HG02981 (cell line): Measurements from ENCODE around the gene KCND2.
"Not testable (repeated sequence)": the region's sequence is repeated elsewhere in the genome, so short reads cannot be mapped to it uniquely, and the experiment has no call there.

Experiments used
- ATAC-seq: cut with Tn5 transposase; IDR thresholded peaks from one replicate; pipeline ENCODE4 v1.9.1; 2021; ENCODE audit warnings: mild to moderate bottlenecking, moderate library complexity; ENCODE audit not compliant: unreplicated experiment

Gene KCND2

DNA sequence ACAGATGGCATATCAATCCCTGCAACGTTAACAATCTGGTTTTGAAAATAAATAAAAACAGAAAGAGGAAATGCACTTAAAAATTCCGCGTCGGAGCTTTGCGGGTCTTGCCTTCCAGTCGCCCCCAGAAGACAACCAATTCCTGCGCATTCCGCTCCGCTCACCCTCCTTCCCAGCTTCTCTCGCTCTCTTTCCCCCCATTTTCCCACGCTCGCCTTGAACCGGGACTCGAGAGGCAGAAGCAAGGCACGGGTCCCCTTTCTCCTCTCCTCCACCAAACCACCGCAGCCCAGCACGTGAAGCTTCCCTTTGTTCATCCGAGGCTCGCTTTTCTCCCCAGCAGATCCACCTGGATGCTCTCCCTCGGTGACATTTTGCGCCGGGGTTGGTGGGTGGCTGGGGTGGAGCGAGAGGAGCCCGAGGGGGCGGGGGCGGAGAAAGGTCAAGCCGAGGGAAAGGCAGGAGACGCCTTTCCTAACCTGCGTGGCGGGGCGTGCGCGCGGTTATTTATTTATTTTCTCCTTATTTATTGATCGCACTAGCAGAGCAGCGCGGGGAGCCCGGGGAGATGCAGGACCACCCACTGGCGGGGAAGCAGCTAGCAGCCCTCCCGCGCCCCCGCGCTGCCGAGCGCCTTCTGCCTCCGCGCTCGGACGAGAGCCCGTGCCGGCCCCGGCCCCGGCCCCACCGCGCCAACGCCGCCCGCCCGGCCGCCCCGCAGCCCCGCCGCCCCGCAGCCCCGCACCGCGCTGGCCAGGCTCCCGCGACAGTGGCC, at the start of gene KCND2:
Gene KCND2 (plus strand): TSS at position 475 of the 775 bp plus-strand sequence.
- peak; percentile 33 for ATAC-seq

DNA sequence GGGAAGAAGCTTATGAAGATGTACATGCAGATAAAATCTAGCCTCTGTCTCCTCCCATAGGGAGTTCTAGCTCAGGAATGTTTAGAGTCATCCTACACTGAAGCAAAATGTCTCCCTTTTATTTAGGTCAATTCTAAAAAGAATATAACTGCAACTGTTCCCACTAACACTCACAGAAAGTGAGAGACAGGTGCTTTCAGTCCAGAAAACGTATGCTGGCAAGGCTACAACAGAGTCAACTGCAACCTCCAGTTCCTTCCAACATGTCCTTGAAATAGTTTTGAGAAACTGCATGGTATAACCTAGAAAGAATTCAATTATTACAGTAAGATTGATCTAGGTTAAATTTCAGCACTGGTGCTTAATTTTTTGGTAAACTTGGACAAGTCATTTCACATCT, 46.8 kb upstream of the KCND2 start:
- no peak for ATAC-seq

DNA sequence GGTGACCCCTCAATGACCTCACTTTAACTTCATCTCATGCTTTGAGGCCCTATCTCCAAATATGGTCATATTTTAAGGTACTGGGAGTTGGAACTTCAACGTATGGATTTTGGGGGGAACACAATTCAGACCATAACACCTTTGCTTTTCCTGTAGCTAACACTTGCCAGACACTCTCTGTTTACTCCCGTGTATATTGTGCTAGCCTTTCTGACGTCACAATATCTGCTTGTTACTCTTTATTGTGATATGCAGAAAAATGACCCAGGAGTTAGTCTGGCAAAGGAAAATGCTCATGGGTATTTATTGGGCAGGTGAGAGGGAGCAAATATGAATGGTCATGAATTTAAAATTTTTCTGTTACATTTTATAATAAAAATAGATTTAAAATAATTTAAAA, 45.7 kb upstream of the KCND2 start:
- no peak for ATAC-seq

DNA sequence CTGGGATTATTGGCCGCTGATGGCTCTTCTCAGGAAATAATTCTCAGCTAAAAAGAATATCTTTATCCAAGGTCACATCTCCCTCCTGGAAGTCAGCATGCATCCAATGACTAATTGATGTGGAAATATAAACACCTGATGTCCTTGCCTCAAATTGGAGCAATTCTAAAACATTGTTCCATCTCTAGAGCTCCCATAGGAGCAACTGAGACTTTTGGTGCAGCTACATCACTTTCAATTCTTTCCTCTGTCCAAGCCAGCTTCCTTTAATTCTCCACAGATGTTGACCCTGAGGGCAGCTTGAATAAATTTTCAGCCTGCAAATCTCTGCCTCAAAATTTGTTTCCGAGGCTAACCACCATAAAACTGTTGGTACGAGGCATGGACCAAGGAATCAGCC, 43.9 kb upstream of the KCND2 start:
- ATAC-seq = no peak

DNA sequence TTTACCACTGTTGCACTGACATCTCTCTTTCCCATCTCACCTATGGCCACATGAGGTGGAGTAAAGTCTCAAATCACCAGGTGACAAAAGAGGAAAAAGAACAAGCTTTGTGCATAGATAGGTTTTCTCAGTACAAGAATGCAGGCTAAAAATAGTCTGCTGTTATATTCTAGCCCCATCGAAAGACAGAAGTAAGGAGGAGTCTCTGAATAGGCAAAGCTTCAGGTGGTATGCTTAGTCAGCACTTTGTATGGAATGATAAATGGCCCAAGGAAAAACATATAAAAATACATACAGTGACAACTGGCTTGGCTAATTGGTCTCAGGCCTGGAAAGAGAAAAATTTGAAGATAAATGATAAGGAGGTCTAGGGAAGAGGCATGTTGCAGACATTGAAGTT, 39.6 kb upstream of the KCND2 start:
- ATAC-seq = no peak

DNA sequence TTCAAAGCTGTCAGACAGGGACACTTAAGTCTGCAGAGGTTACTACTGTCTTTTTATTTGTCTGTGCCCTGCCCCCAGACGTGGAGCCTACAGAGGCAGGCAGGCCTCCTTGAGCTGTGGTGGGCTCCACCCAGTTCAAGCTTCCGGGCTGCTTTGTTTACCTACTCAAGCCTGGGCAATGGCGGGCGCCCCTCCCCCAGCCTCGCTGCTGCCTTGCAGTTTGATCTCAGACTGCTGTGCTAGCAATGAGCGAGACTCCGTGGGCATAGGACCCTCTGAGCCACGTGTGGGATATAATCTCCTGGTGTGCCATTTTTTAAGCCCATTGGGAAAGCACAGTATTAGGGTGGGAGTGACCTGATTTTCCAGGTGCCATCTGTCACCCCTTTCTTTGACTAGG, 32.6 kb upstream of the KCND2 start:
- ATAC-seq = not testable (repeated sequence)

DNA sequence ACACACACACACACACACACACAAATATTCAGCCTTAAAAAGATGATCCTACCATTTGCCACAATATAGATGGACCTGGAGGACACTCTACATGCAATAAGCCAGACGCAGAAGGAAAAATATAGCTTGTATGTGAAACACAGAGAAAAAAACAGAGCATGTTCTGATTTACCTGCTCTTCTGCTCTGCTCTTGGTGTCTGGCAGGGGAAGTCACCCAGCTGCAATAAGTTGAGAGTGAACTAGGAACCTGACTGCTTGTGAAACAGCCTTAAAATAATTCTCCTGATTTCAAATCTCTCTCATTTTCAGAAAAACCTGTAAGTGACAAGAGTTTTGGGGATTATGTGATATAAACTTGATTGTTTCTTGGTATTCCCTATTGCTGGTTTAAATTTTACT, 31.0 kb upstream of the KCND2 start:
- ATAC-seq = no peak

DNA sequence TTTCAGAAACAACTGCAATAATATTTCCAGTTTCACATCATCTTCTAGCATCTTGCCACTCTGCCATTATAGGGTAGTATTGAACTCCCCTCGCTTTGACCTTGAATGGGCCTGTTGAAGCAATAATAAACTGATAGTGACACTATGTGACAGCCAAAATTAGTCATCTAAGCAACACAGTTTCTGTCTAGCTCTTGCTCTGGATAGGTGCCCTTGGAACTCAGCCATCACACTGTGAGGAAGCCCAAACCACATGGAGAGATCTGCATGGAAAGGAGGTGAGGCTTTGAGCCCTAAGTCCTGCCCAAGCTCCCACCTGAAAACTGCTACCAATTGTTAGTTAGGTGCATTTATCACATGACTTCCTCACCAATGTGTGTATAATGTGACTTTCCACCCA, 18.1 kb upstream of the KCND2 start:
- no peak for ATAC-seq

DNA sequence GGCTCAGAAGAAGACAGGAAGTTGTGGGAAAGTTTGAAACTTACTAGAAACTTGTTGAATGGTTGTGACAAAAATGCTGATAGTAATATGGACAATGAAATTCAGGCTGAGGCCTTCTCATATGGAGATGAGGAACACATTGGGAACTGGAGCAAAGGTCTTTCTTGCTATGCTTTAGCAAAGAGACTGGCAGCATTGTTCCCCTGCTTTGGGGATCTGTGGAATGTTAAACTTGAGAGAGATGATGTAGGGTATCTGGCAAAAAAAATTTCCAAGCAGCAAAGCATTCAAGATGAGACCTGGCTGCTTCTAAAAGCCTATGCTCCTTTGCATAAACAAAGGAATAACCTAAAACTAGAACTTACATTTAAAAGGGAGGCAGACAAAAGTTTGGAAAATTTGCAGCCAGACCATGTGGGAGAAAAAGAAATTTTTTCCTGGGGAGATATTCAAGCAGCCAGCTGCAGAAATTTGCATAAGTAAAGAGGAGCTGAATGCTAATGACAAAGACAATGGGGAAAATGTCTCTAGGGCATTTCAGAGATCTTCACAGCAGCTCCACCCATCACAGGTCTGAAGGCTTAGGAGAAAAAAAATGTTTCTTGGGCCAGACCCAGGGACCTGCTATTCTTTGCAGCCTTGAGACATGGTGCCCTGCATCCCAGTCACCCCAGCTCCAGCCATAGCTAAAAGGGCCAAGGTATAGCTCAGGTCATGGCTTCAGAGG, 16.5 kb upstream of the KCND2 start:
- no peak for ATAC-seq

DNA sequence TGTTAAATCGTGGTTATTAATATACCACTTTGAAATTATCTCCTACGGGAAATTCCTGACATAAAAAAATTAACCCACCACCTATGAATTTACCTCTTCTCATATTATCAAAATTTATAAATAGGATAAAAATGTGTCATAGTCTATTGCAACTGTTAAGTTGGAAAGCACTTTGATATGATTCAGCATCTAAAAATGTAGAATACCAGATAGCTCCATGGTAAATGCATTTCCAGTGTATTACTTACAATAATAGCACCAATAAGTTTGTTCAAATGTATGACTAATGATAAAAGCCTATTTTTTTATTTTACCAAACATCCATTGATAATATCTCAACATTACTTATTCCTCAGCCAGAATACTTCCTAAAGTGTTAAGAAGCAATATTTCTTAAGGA, 13.6 kb upstream of the KCND2 start:
- ATAC-seq = no peak

DNA sequence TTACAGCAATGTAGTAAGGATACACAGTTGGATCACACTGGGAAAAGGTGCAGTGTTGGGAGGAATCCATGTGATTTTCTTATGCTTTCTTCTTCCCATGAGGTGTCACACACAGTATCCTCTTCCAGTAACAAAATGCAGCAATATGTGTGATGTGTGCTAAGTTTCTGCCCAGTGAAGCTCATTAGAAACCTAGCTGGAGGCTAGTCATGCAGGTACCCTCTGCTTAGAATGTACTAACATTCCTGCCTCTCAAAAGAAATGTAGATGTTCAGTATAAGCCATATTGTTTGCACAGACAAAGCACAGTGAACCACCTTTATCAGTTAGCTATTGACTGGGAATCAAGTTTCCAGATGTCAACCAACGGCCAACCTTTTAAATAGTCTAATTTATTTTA, 12.9 kb upstream of the KCND2 start:
- no peak for ATAC-seq

DNA sequence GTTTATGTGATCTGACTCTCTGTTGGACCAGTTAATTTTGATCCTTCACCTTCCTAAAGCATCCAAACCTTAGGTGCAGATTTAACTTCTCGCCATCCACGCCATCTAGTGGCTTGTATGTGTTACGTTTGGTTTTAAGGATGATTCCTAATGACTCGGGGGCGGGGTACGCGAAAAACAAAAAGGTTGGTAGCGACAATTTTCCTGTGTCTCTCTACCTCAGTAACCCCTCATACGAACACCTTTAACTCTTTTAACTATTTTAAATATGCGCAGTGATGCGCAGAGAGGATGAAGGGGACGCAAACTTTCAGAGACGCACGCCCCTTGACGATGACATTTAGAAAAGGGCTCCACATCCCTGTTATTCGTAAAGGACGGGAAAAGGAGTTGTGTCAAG, 714 bp upstream of the KCND2 start:
- ATAC-seq = peak; percentile 34

DNA sequence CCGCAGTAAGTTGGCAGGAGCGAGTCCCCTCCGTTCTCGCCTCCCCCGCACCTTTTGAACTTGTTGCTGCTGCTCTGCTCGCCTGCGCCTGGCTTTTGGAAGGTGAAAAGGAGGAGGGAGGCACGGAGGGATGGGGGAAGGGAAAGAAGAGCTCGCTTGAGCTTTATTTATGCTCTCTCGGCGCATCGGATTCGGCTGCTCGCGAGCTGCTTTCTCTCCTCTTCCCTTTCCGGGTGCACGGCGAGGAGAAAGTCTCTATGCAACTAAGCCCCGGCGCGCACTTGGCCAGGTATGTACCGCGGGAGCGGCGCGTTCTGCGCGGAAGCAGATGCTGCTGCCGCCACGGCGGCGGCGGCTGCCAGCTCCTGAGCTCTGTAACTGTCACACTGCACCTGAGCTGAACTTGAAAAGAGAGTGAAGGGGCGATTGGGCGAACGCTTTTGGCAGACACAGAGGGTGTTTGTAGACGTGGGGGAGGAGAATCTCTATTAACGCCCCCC, 551 bp downstream of the KCND2 start:
- ATAC-seq = peak; percentile 62

DNA sequence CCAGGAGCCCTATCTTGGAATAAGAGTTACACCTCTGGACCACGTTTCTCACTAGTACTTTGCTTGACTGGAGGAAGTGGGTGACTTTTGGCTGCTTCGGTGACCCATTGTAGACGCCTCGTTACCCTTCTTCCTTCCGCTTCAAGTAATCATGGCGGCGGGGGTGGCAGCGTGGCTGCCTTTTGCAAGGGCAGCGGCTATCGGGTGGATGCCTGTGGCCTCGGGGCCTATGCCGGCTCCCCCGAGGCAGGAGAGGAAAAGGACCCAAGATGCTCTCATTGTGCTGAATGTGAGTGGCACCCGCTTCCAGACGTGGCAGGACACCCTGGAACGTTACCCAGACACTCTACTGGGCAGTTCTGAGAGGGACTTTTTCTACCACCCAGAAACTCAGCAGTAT, 1.5 kb downstream of the KCND2 start:
- no peak for ATAC-seq

DNA sequence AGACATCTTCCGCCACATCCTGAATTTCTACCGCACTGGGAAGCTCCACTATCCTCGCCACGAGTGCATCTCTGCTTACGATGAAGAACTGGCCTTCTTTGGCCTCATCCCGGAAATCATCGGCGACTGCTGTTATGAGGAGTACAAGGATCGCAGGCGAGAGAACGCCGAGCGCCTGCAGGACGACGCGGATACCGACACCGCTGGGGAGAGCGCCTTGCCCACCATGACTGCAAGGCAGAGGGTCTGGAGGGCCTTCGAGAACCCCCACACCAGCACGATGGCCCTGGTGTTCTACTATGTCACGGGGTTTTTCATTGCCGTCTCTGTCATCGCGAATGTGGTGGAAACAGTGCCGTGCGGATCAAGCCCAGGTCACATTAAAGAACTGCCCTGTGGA, 1.9 kb downstream of the KCND2 start:
- no peak for ATAC-seq

DNA sequence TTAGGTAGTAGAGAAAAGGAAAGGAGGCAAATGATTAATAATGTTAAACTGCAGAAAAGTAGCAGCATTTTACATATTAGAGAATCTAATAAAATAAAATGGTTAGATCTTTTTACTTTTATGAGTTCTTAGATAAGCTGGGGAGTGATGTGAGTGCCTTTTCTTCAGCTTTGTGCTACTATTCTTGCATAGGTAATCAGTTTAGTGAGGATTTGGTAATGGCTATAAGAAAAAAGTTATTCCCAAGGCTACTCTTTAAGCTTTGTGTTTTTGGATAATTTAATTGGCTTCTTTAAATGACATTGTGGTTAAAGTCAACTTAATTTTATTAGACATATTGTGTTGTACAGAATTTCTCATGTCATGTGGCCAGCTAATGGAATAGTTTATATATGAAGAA, 3.7 kb downstream of the KCND2 start:
- ATAC-seq = no peak

DNA sequence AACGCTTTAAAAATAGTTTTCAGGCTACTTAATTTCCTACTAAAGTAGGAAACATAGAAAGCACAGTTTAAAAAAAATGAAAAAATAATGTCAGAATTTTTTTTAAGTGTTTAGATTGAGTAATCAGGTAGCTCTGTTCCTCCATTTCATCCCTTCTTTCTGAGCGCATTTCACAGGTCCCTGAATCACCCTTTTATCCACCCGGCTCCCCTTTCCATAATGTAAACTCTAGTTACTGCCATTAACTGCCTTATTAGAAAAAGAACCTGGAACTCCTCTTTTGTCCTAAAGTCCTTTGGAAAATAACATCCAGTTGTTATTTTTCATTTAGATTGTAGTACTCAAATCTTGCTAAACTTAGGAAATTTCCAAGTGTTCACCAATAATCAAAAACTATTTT, 5.8 kb downstream of the KCND2 start:
- no peak for ATAC-seq

DNA sequence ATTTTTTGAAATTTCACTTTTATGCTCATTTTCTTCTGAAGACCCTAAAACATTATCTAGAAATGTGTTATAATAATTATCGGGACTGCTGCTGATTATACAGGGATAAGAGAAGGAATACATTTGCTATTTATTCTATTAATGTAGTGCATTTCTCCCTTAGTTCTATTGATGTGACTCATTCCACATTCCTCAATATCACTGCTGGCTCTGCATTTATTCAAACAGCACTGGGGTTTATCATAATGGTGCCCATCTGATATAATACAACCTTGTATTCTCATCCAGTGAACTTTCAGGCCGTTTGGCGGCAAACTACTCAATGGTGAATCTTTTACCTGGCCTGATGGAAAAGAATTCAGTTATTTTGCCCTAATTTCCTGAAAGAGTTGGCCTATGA, 7.8 kb downstream of the KCND2 start:
- ATAC-seq = no peak

DNA sequence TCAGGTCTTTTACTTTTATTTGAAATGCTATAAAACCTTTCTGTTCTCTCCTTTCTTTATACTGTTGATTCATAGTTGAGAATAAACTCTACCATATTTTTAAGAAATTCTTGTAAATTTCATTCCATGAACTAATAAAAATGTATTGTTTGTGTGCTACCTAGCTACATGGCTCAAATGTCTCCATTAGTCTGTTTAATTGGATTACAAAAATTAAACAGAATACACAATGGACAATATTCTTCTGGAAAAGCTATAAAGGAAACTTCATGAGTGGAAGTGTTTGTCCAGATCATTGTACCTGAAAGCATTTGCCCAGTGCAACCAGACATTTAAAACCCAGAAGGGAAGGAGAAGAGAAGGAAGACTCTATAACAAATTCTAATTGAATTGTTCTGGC, 20.1 kb downstream of the KCND2 start:
- ATAC-seq = no peak

DNA sequence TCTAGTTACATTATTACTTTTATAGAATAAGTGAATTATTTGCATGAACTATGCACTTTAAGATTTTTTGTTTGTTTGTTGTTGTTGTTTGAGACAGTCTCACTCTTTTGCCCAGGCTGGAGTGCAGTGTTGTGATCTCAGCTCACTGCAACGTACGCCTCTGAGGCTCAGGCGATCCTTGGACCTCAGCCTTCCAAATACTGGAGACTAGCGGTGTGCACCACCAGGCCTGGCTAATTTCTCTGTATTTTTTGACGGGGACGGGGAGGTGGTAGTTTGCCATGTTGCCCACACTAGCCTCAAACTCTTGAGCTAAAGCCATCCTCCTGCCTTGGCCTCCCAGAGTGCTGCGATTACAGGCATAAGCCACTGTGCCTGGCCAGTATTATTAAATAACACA, 29.2 kb downstream of the KCND2 start:
- ATAC-seq = no peak

DNA sequence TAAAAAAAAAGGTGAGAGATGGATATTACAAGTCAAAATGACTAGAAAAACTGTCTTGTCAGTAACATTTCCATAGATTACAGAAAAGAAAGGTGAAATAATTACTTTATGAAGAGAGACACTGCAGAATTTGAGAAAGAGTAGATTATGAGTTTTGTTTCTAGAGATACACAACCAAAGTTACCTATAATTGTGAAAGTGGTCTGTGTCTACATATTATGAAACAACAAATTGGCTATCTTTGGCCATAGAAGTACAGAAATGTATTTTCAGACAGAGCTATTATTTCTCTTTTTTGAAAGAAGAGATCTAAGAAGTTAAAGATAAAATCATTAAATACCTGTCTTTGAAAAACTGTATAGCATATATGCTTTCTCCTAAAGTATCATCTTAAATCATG, 30.1 kb downstream of the KCND2 start:
- no peak for ATAC-seq

DNA sequence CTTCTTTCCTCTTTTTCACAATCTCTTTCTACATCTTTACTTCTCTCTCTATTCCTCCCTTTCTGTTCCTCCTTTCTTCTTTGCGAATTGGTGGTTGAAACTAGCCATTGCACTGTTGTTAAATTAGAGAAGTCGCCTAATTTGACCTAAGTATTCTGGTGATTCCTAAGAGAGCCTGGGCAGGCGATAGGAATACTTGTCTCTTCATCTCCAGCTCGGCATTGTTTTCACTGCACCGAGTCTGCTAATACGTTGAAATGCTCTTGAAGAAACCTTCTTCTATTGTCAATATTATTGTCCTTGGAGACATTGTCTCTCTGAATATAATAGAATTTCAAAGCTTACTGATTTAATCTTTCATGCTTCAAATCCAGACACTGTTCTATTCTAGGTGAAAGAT, 31.7 kb downstream of the KCND2 start:
- no peak for ATAC-seq
